GM21619 (cell line): ENCODE data around the gene HSPA12B.
"Not testable (repeated sequence)": the region's sequence is repeated elsewhere in the genome, so short reads cannot be mapped to it uniquely, and the experiment has no call there.

Experiments used
- ATAC-seq: cut with Tn5 transposase; IDR thresholded peaks from one replicate; pipeline ENCODE4 v1.9.1; 2021; ENCODE audit not compliant: unreplicated experiment

The HSPA12B gene

GRCh38 chr20:3784216-3784853 is 51.9 kb downstream of the HSPA12B start:
- no peak for ATAC-seq

GRCh38 chr20:3784863-3785239 is 52.4 kb downstream of the HSPA12B start:
- no peak for ATAC-seq

- ATAC-seq: no peak
Measured at GRCh38 chr20:3785240-3786125, 53.0 kb downstream of the HSPA12B start.

GRCh38 chr20:3786126-3786484 is 53.6 kb downstream of the HSPA12B start:
- ATAC-seq: peak; percentile 12

DNA sequence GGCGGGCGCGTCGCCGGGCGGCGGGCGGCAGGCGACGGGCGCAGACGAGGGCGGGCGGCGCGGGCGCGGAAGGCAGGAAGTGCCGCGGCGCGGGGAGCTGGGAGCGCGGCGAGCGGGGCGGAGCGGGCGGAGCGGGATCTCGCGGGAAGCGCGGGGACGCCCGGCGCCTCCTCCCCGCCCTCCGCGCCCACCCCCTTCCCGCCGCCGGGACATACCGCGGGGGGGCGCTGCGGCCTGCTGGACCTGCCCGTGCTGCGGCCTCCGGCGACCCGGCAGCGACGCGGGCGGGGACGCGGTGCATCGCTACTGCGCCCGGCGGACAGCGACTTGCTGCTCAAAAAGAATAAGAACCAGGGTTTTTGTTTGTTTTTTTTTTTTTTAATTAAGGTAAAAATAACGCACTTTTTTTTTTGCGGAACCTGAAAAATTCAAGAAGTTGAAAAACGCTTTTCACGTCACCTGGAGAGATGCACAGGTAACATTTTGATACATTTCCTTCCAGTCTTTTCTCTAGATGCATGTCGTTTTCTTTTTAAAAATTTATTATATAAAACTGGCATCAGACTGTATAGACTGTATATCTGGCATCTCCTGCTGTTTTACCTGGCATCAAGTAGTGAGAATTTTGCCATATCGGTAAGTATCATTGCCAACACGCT is 54.3 kb downstream of the HSPA12B start, which contains the start of gene CENPB:
TSS of gene CENPB (minus strand) at position 76 of the 659 bp plus-strand sequence. CDS start 257 bp downstream, outside the sequence.
- peak; percentile 77 for ATAC-seq

- ATAC-seq: no peak
Measured at GRCh38 chr20:3787324-3788014, 55.0 kb downstream of the HSPA12B start.

DNA sequence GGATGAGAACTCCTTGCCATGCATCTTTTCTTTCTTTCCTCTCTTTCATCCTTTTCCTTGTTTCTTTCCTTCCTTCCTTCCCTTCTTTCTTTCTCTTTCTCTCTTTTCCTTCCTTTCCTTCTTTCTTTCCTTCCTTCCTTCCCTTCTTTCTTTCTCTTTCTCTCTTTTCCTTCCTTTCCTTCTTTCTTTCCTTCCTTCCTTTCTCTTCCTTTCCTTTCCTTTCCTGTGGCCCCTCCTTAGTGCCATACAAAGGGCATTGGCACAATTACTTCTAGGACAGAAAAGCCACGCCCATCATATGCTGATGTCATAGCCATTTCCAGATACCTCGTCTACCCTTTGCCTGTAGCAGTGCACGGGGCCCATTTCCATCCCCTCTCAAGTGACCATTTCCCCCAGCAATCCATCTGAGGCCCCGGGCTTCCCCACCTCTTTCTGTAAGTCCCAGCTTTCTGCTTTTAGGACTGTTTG is 56.2 kb downstream of the HSPA12B start:
- ATAC-seq: no peak

DNA sequence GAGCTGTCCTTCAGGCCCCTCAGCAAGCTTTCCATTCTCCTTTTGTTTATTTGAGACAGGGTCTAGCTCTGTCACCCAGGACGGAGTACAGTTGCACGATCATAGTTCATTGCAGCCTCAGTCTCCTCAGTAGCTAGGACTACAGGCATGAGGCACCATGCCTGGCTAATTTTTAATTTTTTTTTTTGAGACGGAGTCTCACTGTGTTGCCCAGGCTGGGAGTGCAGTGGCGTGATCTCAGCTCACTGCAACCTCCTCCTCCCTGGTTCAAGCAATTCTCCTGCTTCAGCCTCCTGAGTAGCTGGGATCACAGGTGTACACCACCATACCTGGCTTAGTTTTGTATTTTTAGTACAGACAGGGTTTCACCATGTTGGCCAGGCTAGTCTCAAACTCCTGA is 56.7 kb downstream of the HSPA12B start:
- ATAC-seq: not testable (repeated sequence)

- ATAC-seq: not testable (repeated sequence)
Measured at GRCh38 chr20:3794168-3794567, 61.7 kb downstream of the HSPA12B start.

DNA sequence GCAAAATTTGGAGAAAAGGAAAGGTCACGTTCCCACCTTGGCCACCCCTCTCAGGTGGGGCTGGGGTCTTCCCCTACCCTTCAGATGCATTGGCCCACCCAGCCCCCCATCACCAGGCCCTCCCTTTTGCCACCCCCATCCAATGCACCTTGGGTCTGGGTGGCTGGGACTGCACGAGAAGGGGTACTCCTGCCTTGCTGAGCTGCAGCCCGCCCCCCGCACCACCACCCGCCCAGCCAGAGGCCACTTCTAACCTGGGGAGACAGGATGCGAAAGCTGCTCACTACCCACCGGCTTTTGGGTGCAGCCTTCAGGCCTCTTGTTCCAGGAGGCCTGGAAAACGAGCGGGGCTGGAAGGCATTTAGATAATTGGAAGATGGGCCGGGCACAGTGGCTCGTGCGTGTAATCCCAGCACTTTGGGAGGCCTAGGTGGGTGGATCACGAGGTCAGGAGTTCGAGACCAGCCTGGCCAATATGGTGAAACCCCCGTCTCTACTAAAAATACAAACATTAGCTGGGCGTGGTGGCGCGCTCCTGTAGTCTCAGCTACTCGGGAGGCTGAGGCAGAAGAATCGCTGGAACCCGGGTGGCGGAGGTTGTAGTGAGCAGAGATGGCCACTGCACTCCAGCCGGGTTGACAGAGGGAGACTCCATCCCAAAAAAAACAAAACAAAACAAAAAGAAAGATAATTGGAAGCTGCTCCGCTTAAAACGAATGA is 62.4 kb downstream of the HSPA12B start:
- ATAC-seq: no peak

DNA sequence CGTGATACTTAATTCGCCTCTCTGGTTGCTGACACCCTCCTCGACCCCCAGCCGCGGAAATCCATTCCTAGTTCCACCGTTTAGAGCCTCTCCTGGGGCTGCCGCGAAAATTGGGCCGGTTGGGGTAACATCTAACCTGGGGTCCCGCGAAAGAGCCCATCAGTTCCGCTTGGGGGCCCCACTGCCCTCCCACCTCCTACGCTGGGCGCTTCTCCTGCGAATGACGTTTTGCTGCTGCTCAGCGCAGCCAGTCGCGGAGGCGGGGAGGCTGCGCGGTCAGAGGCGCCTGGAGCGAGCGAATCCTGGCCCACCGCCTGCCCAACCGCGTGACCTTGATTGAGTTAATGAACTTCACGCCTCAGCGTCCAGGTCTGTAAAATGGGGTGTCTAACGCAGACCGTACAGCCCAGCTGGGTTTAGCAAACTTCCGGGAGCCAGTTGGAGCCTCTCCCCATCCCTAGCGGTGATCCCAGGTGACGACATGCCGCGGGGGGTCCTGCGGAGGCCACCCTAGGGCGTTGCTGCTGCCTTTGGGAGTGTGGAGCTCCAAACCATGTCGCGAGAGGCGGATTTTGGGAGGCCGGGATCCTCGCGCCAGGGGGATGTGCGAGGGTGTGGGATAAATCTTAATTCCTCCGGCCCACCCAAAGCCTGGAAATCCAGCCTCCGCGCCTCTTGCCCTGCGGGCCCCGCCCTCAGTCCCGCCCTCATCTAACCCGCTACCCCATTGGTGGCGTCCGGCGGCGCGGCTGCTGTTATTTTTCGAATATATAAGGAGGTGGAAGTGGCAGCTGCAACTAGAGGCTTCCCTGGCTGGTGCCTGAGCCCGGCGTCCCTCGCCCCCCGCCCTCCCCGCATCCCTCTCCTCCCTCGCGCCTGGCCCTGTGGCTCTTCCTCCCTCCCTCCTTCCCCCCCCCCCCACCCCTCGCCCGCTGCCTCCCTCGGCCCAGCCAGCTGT is 63.3 kb downstream of the HSPA12B start, which contains the start of gene CDC25B:
TSS of gene CDC25B (plus strand) at position 800 of the 958 bp plus-strand sequence. CDS start 222 bp downstream, outside the sequence.
- ATAC-seq: peak; percentile 60

DNA sequence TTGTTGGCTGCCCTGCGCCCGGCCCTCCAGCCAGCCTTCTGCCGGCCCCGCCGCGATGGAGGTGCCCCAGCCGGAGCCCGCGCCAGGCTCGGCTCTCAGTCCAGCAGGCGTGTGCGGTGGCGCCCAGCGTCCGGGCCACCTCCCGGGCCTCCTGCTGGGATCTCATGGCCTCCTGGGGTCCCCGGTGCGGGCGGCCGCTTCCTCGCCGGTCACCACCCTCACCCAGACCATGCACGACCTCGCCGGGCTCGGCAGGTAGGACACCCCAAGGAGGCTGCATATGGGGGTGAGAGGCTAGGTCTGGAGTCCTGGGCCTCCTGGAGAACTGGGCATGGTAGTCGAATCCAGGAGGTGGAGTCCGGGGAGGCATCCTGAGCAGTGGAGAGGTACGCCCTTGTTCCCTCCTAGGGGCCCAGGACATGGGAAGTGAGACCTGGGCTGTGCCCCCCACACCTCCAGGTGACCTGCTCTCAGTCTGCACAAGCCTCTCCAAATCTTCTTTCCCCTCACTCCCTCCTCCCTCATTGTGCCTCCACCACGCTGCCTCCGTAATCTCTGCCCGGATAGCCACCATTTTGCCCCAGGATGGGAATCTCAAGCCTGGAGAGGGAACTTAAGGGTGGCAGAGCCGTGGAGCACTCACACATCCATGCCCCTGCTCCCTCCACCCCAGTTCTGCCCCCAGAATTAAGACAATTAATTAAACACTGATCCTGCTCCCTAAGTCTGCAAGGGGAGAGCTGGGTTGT is 64.2 kb downstream of the HSPA12B start:
- peak; percentile 3 for ATAC-seq

- no peak for ATAC-seq
Measured at GRCh38 chr20:3797226-3797545, 64.7 kb downstream of the HSPA12B start.

DNA sequence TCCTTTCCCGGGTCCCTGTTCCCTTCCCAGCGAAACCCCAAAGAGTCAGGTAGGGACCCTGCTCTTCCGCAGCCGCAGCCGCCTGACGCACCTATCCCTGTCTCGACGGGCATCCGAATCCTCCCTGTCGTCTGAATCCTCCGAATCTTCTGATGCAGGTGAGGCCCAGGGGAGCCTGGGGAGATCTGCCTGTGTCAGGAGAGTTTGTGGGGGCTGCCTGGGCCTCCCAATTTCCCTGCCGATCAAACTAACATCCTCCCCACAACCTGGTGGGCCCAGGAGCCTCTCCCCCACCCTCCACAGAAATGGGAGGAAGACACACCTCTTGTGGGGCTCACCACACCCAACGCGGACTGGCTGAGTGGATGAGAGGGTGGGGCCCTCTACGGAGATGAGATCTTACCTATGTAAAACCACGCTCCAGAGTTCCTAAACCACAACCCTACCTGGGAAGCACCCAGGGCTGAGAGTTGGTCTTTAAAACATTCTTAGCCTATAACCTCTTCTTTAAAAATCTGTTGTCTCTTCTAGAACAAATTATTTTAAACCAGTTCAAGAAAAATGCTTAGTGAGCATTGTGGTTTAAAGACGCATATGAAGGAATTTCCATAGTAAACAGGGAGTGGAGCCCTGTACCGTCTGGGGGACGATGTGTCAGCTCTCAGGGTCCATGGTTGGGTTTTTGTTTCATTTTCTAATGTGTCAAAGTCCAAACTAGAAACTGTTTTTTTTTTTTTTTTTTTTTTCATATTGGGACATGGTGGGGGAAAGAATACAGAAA is 65.3 kb downstream of the HSPA12B start:
- no peak for ATAC-seq

GRCh38 chr20:3798373-3798768 is 65.9 kb downstream of the HSPA12B start:
- no peak for ATAC-seq

DNA sequence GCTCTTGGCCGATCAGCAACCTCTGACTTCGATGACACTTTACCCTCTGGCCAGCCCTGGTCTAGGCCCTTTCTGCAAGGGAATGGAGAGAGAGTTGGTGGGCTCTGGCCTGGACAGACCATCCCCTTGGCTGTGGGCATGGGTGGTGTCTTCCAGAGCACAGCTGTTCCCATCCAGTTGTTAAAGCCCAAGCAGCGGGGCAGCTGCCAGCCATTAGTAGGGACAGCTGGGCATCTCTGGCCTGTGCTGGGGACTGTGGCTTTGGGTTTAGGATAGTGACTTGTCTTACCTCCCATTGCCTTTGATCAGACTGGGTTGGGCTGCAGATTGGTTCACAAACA is 66.4 kb downstream of the HSPA12B start:
- ATAC-seq: no peak

- ATAC-seq: no peak
Measured at GRCh38 chr20:3800256-3800877, 67.9 kb downstream of the HSPA12B start.

DNA sequence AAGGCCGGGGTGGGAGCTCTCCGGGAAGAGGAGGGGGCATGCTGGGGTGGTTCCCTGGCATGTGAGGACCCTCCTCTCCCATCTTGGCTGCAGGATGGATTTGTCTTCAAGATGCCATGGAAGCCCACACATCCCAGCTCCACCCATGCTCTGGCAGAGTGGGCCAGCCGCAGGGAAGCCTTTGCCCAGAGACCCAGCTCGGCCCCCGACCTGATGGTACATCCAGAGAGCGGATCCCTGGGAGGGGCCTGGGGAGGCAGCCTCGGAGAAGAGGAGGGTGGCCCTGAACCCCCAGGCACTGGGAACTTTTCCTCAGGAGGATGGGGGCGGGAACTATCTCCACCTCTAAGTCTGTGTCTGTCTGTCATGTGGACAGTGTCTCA is 68.4 kb downstream of the HSPA12B start:
- no peak for ATAC-seq
